Activated B cell treated with CpG ODN at 0.5 μM for 24 hours (primary cell): Measurements from ENCODE around the gene FOXC1. TPM values are rescaled to one million over a fixed set of nuclear protein-coding genes. Genes with fewer than 3 reads are reported as not detected.
A peak's percentile ranks its signal among the peaks of the same experiment; 100 is the strongest.

ENCODE experiments used
- ATAC-seq: fragments of 200-7000 bp; cut with Tn5 transposase; one replicate; pipeline ENCODE4 v1.10.0; 2021; ENCODE audit warnings: low read depth, mild to moderate bottlenecking, moderate library complexity
- CTCF ChIA-PET: fragments of 350-600 bp; sonication (Branson Sonifier 250); formaldehyde crosslinking; loops from one replicate; lab custom pipeline; 2021; ENCODE audit warnings: antibody characterized with exemption; lab: Charles Lee
- POLR2A ChIA-PET: fragments of 350-600 bp; sonication (Branson Sonifier 250); formaldehyde crosslinking; loops from one replicate; lab custom pipeline; 2021; ENCODE audit warnings: antibody characterized with exemption; lab: Charles Lee
- DNase-seq: peaks from one replicate; pipeline ENCODE4 v3.0.0; 2022
- H3K27ac Mint-ChIP-seq: one replicate; pipeline ENCODE4 v1.8.0; 2020; ENCODE audit warnings: mixed read lengths
- H3K27me3 Mint-ChIP-seq: one replicate; pipeline ENCODE4 v1.8.0; 2021; ENCODE audit warnings: mixed read lengths
- H3K36me3 Mint-ChIP-seq: one replicate; pipeline ENCODE4 v1.8.0; 2021; ENCODE audit warnings: low read depth, mixed read lengths
- H3K4me1 Mint-ChIP-seq: one replicate; pipeline ENCODE4 v1.8.0; 2021; ENCODE audit warnings: mixed read lengths
- H3K4me3 Mint-ChIP-seq: one replicate; pipeline ENCODE4 v1.8.0; 2020; ENCODE audit warnings: mild to moderate bottlenecking, mixed read lengths
- H3K9me3 Mint-ChIP-seq: one replicate; pipeline ENCODE4 v1.8.0; 2020; ENCODE audit warnings: mixed read lengths
- CTCF ChIP-seq: fragments of 200-600 bp; IDR thresholded peaks from one replicate; pipeline ENCODE4 v1.8.0; 2022; ENCODE audit warnings: antibody characterized with exemption, mild to moderate bottlenecking
- intact Hi-C: fragments of 100-400 bp; cut with micrococcal nuclease; formaldehyde crosslinking; loops from one replicate; pipeline ENCODE4 v1.15.1; 2024
- total RNA-seq: library from RNA; stranded (reverse); gene quantifications from 2 replicates; pipeline ENCODE4 v1.2.3, GENCODE V29; 2022

The FOXC1 gene
- total RNA-seq = 1.00 and 1.1 TPM in 2 replicates

GRCh38 chr6:1609648-1610496, at the start of gene FOXC1:
Gene FOXC1, plus strand, starts transcription at chr6:1609915. Its CDS starts 531 bp downstream, at chr6:1610446.
- intact Hi-C loops = loop anchor here (2.0 to 5.0 kb wide), 3 partner anchors 183 to 635 kb away; partner anchors contain the start of gene GMDS
- Mint-ChIP-seq H3K9me3 (no peaks in the 10 kb centered on the region), H3K4me3 (peak within 1 kb of the TSS; percentile 78), H3K27me3 (peaks cover 57% of the 10 kb centered on the region), H3K4me1 (peaks cover 43% of the 10 kb centered on the region), H3K27ac (peak within 1 kb of the TSS; percentile 35), H3K36me3 (peaks cover 5% of the 10 kb centered on the region)
- TF ChIP-seq CTCF = no peak
- CTCF ChIA-PET = no interaction called here
- POLR2A ChIA-PET = interaction anchor here (0.9 kb wide), 1 partner anchor 9 kb away, joined by 3 read pairs; no protein-coding TSS in a partner anchor
- ATAC-seq (peak; percentile 43), DNase-seq (peak; percentile 57)

- DNase-seq (no peak), ATAC-seq (no peak)
- POLR2A ChIA-PET = no interaction called here
- Mint-ChIP-seq H3K36me3 (no peaks in the 10 kb centered on the region), H3K27me3 (peaks cover 32% of the 10 kb centered on the region), H3K4me1 (no peaks in the 10 kb centered on the region), H3K27ac (no peak overlapping the region), H3K9me3 (no peaks in the 10 kb centered on the region), H3K4me3 (no peak overlapping the region)
- no peak for TF ChIP-seq CTCF
- CTCF ChIA-PET = interaction anchor here (0.9 kb wide), 1 partner anchor 8 kb away, joined by 3 read pairs; no protein-coding TSS in a partner anchor
- intact Hi-C loops = no loop called here
These were observed 49.2 kb upstream of the FOXC1 start for GRCh38 chr6:1560281-1561058.

GRCh38 chr6:1561355-1561754, 48.4 kb upstream of the FOXC1 start:
- Mint-ChIP-seq H3K36me3 (no peaks in the 10 kb centered on the region), H3K27me3 (peaks cover 27% of the 10 kb centered on the region), H3K9me3 (no peaks in the 10 kb centered on the region), H3K27ac (no peak overlapping the region), H3K4me1 (no peaks in the 10 kb centered on the region), H3K4me3 (no peak overlapping the region)
- ChIA-PET CTCF (interaction anchor here (0.9 kb wide), 1 partner anchor 9 kb away, joined by 3 read pairs; no protein-coding TSS in a partner anchor), POLR2A (no interaction called here)
- ATAC-seq (no peak), DNase-seq (no peak)
- intact Hi-C loops = no loop called here
- no peak for TF ChIP-seq CTCF

GRCh38 chr6:1562171-1562955, 47.4 kb upstream of the FOXC1 start:
- ChIA-PET POLR2A (no interaction called here), CTCF (no interaction called here)
- Mint-ChIP-seq H3K36me3 (no peaks in the 10 kb centered on the region), H3K27me3 (peaks cover 23% of the 10 kb centered on the region), H3K4me1 (no peaks in the 10 kb centered on the region), H3K27ac (no peak overlapping the region), H3K9me3 (no peaks in the 10 kb centered on the region), H3K4me3 (no peak overlapping the region)
- no peak for TF ChIP-seq CTCF
- ATAC-seq (no peak), DNase-seq (no peak)
- intact Hi-C loops = no loop called here
